H9 (cell line): Measurements from ENCODE around the gene UNC79. TPM values are rescaled to one million over a fixed set of nuclear protein-coding genes. Genes with fewer than 3 reads are reported as not detected.

Experiments
- DNase-seq: peaks from one replicate; pipeline ENCODE4 v3.0.0-alpha.2; 2017
- H2AFZ ChIP-seq: one replicate; pipeline ENCODE4 v1.6.1; 2013; ENCODE audit warnings: mild to moderate bottlenecking, low read length, control low read depth, moderate library complexity
- H2AK5ac ChIP-seq: 2 replicates; pipeline ENCODE4 v1.6.1; 2013; ENCODE audit warnings: low read length, control low read depth, mixed read lengths; ENCODE audit not compliant: insufficient read length
- H2BK120ac ChIP-seq: one replicate; pipeline ENCODE4 v1.6.1; 2013; ENCODE audit warnings: low read depth, mild to moderate bottlenecking, low read length, control low read depth, inconsistent platforms; ENCODE audit not compliant: poor library complexity, severe bottlenecking
- H2BK12ac ChIP-seq: 2 replicates; pipeline ENCODE4 v1.6.1; 2013; ENCODE audit warnings: low read length, control low read depth, mixed read lengths, low read depth; ENCODE audit not compliant: insufficient read length
- H2BK15ac ChIP-seq: 2 replicates; pipeline ENCODE4 v1.6.1; 2013; ENCODE audit warnings: low read depth, low read length, control low read depth
- H2BK20ac ChIP-seq: one replicate; pipeline ENCODE4 v1.6.1; 2013; ENCODE audit warnings: low read depth, mild to moderate bottlenecking, low read length, control low read depth, inconsistent platforms; ENCODE audit not compliant: poor library complexity, severe bottlenecking
- H2BK5ac ChIP-seq: 2 replicates; pipeline ENCODE4 v1.6.1; 2013; ENCODE audit warnings: low read length, control low read depth, mixed read lengths; ENCODE audit not compliant: insufficient read length
- H3K14ac ChIP-seq: 2 replicates; pipeline ENCODE4 v1.6.1; 2013; ENCODE audit warnings: low read length, control low read depth; ENCODE audit not compliant: insufficient read depth
- H3K18ac ChIP-seq: 2 replicates; pipeline ENCODE4 v1.6.1; 2013; ENCODE audit warnings: low read depth, mild to moderate bottlenecking, mixed read lengths, low read length, control low read depth; ENCODE audit not compliant: insufficient read length
- H3K23ac ChIP-seq: 2 replicates; pipeline ENCODE4 v1.6.1; 2013; ENCODE audit warnings: low read length, control low read depth, mixed read lengths, low read depth; ENCODE audit not compliant: insufficient read length
- H3K23me2 ChIP-seq: 2 replicates; pipeline ENCODE4 v1.6.1; 2013; ENCODE audit warnings: low read depth, mild to moderate bottlenecking, mixed read lengths, low read length, control low read depth; ENCODE audit not compliant: insufficient read length, poor library complexity, severe bottlenecking
- H3K27ac ChIP-seq: 2 replicates; pipeline ENCODE4 v1.5.1; 2013; ENCODE audit warnings: low read length, control low read depth, mixed read lengths, low read depth; ENCODE audit not compliant: insufficient read length
- H3K27me3 ChIP-seq: 2 replicates; pipeline ENCODE4 v1.6.1; 2013; ENCODE audit warnings: low read length, control low read depth, inconsistent platforms; ENCODE audit not compliant: insufficient read depth
- H3K4ac ChIP-seq: 2 replicates; pipeline ENCODE4 v1.6.1; 2013; ENCODE audit warnings: low read depth, mild to moderate bottlenecking, control low read depth, inconsistent platforms, low read length, moderate library complexity
- H3K4me1 ChIP-seq: 2 replicates; pipeline ENCODE4 v1.6.1; 2013; ENCODE audit warnings: low read length, control low read depth, inconsistent platforms; ENCODE audit not compliant: insufficient read depth
- H3K4me2 ChIP-seq: 2 replicates; pipeline ENCODE4 v1.6.1; 2013; ENCODE audit warnings: low read length, control low read depth, mixed read lengths; ENCODE audit not compliant: insufficient read length, insufficient read depth
- H3K56ac ChIP-seq: 2 replicates; pipeline ENCODE4 v1.6.1; 2013; ENCODE audit warnings: low read depth, mild to moderate bottlenecking, mixed read lengths, low read length, control low read depth; ENCODE audit not compliant: insufficient read length
- H3K79me1 ChIP-seq: 2 replicates; pipeline ENCODE4 v1.6.1; 2013; ENCODE audit warnings: low read depth, mild to moderate bottlenecking, moderate library complexity, low read length, control low read depth, inconsistent platforms; ENCODE audit not compliant: insufficient read depth, poor library complexity, severe bottlenecking
- H3K79me2 ChIP-seq: 2 replicates; pipeline ENCODE4 v1.6.1; 2013; ENCODE audit warnings: low read length, control low read depth, inconsistent platforms; ENCODE audit not compliant: insufficient read depth
- H3K9ac ChIP-seq: 2 replicates; pipeline ENCODE4 v1.6.1; 2013; ENCODE audit warnings: low read length, control low read depth, mixed read lengths; ENCODE audit not compliant: insufficient read length; ENCODE audit errors: extremely low read depth
- H3K9me3 ChIP-seq: one replicate; pipeline ENCODE4 v1.6.1; 2013; ENCODE audit warnings: low read depth, low read length, inconsistent platforms; ENCODE audit not compliant: control insufficient read depth
- H3T11ph ChIP-seq: one replicate; pipeline ENCODE4 v1.6.1; 2013; ENCODE audit warnings: mild to moderate bottlenecking, low read length, control low read depth, inconsistent platforms
- H4K20me1 ChIP-seq: one replicate; pipeline ENCODE4 v1.6.1; 2013; ENCODE audit not compliant: control insufficient read depth, insufficient read length, insufficient read depth
- H4K5ac ChIP-seq: 2 replicates; pipeline ENCODE4 v1.6.1; 2013; ENCODE audit warnings: low read depth, mild to moderate bottlenecking, mixed read lengths, low read length, control low read depth; ENCODE audit not compliant: insufficient read length
- H4K8ac ChIP-seq: replicated peaks from 2 replicates; pipeline ENCODE4 v1.6.1; 2013; ENCODE audit warnings: low read length, control low read depth, mixed read lengths, low read depth; ENCODE audit not compliant: insufficient read length
- H4K91ac ChIP-seq: 2 replicates; pipeline ENCODE4 v1.6.1; 2013; ENCODE audit warnings: low read depth, mild to moderate bottlenecking, moderate library complexity, mixed read lengths, low read length, control low read depth; ENCODE audit not compliant: insufficient read length
- H3K27ac Mint-ChIP-seq, 3 experiments: 2 replicates in 2 of 3; 3 replicates in 1 of 3; pipeline ENCODE4 v1.8.0; 2020 to 2021; ENCODE audit warnings: mixed read lengths in 3 of 3, mild to moderate bottlenecking in 1 of 3, moderate library complexity in 1 of 3
- H3K27me3 Mint-ChIP-seq: 2 replicates; pipeline ENCODE4 v1.8.0; 2021; ENCODE audit warnings: low read depth, mild to moderate bottlenecking, moderate library complexity, mixed read lengths
- H3K36me3 Mint-ChIP-seq, 3 experiments: 2 replicates in 2 of 3; 3 replicates in 1 of 3; pipeline ENCODE4 v1.8.0; 2020 to 2021; ENCODE audit warnings: low read depth in 3 of 3, mixed read lengths in 3 of 3; ENCODE audit not compliant: insufficient read depth in 1 of 3
- H3K4me1 Mint-ChIP-seq, 2 experiments: 2 replicates each; pipeline ENCODE4 v1.8.0; 2020; ENCODE audit warnings: mixed read lengths in 2 of 2
- H3K4me3 Mint-ChIP-seq, 2 experiments: 2 replicates in 1 of 2; 3 replicates in 1 of 2; pipeline ENCODE4 v1.8.0; 2020 to 2021; ENCODE audit warnings: mild to moderate bottlenecking in 2 of 2, mixed read lengths in 2 of 2, moderate library complexity in 1 of 2
- H3K9me3 Mint-ChIP-seq, 2 experiments: 2 replicates in 1 of 2; 3 replicates in 1 of 2; pipeline ENCODE4 v1.8.0; 2020; ENCODE audit warnings: mild to moderate bottlenecking in 2 of 2, mixed read lengths in 2 of 2, moderate library complexity in 1 of 2
- CTCF ChIP-seq: fragments of 200-600 bp; sonication (generic); conservative IDR thresholded peaks from 3 replicates; pipeline ENCODE4 v1.8.0; 2021; ENCODE audit warnings: antibody characterized with exemption, mild to moderate bottlenecking
- WGBS: extraction: QIAGEN DNeasy Blood & Tissue Kit; methylation state at CpG from one replicate; pipeline ENCODE4 v1.1.7; 2013; ENCODE audit warnings: missing lambda C conversion rate, low lambda C conversion rate, mixed read lengths; ENCODE audit not compliant: insufficient read length; ENCODE audit errors: extremely low coverage; 5-methylcytosine and 5-hydroxymethylcytosine counted together
- total RNA-seq: library from RNA; stranded (reverse); gene quantifications from 2 replicates; pipeline ENCODE4 v1.2.1, GENCODE V29; 2021

The UNC79 gene
- total RNA-seq, 1 experiment from 2014 or later = 3.0 TPM

GRCh38 chr14:93396456-93396855 lies 34.3 kb upstream of the UNC79 start:
- H3K18ac ChIP-seq = no peak overlapping the region
- no peaks in the 10 kb centered on the region for H3K9me3 ChIP-seq
- H3K4me2 ChIP-seq = no peak overlapping the region
- H3K23ac ChIP-seq = no peak overlapping the region
- H2BK15ac ChIP-seq = no peak overlapping the region
- no peak overlapping the region for H2BK120ac ChIP-seq
- WGBS = no CpG with 5 or more reads among the region's 1 CpG
- H3K4me1 ChIP-seq = no peaks in the 10 kb centered on the region
- no peak overlapping the region for H3K27ac ChIP-seq
- no peaks in the 10 kb centered on the region for H3K79me1 ChIP-seq
- no peak overlapping the region for H2AFZ ChIP-seq
- H3K4ac ChIP-seq = no peak overlapping the region
- H2BK12ac ChIP-seq = no peak overlapping the region
- H4K91ac ChIP-seq = no peak overlapping the region
- no peak for TF ChIP-seq CTCF
- DNase-seq = no peak
- H3K79me2 ChIP-seq = no peaks in the 10 kb centered on the region
- Mint-ChIP-seq H3K36me3 (peaks cover 0 to 5% (median 2%) of the 10 kb centered on the region in 3 experiments; a peak in 4 of 7 replicates), H3K4me1 (no peaks in the 10 kb centered on the region), H3K27me3 (no peaks in the 10 kb centered on the region), H3K27ac (no peak overlapping the region), H3K9me3 (peaks cover 6 to 10% of the 10 kb centered on the region in 2 experiments; a peak in 3 of 5 replicates), H3K4me3 (no peak overlapping the region)
- no peak overlapping the region for H2BK5ac ChIP-seq
- H4K5ac ChIP-seq = no peak overlapping the region
- H3T11ph ChIP-seq = no peak overlapping the region
- no peak overlapping the region for H2BK20ac ChIP-seq
- H3K14ac ChIP-seq = no peak overlapping the region
- no peak overlapping the region for H3K9ac ChIP-seq
- H3K23me2 ChIP-seq = no peaks in the 10 kb centered on the region
- no peak overlapping the region for H2AK5ac ChIP-seq
- no peaks in the 10 kb centered on the region for H3K27me3 ChIP-seq
- no peak overlapping the region for H4K8ac ChIP-seq
- no peak overlapping the region for H3K56ac ChIP-seq
- H4K20me1 ChIP-seq = no peaks in the 10 kb centered on the region
